HG03457 (cell line): ENCODE measurements around the gene SLC13A2.

ENCODE experiments used
- ATAC-seq: cut with Tn5 transposase; IDR thresholded peaks from one replicate; pipeline ENCODE4 v1.9.1; 2021; ENCODE audit warnings: moderate number of reproducible peaks; ENCODE audit not compliant: unreplicated experiment

SLC13A2 gene

GRCh38 chr17:28470266-28470913 lies 3.1 kb upstream of the SLC13A2 start:
- no peak for ATAC-seq

GRCh38 chr17:28470914-28471366 lies 2.5 kb upstream of the SLC13A2 start:
- no peak for ATAC-seq

GRCh38 chr17:28471531-28472342 lies 1.7 kb upstream of the SLC13A2 start:
- ATAC-seq = no peak

- no peak for ATAC-seq
These were observed 460 bp upstream of the SLC13A2 start for GRCh38 chr17:28472871-28473497.

- ATAC-seq = no peak
These were observed 677 bp downstream of the SLC13A2 start for GRCh38 chr17:28474111-28474531.

- no peak for ATAC-seq
These were observed 1.9 kb downstream of the SLC13A2 start for GRCh38 chr17:28475151-28475900.

- ATAC-seq = no peak
These were observed 2.8 kb downstream of the SLC13A2 start for GRCh38 chr17:28476076-28476865.

GRCh38 chr17:28477928-28478327 lies 4.5 kb downstream of the SLC13A2 start:
- no peak for ATAC-seq

- ATAC-seq = no peak
These were observed 5.5 kb downstream of the SLC13A2 start for GRCh38 chr17:28478712-28479615.

- no peak for ATAC-seq
These were observed 6.8 kb downstream of the SLC13A2 start for GRCh38 chr17:28480278-28480677.

- no peak for ATAC-seq
These were observed 7.5 kb downstream of the SLC13A2 start for GRCh38 chr17:28480799-28481571.

- no peak for ATAC-seq
These were observed 9.2 kb downstream of the SLC13A2 start for GRCh38 chr17:28482551-28483199.

- ATAC-seq = no peak
These were observed 10.9 kb downstream of the SLC13A2 start for GRCh38 chr17:28484296-28484695.

- ATAC-seq = no peak
These were observed 11.6 kb downstream of the SLC13A2 start for GRCh38 chr17:28485049-28485448.

- no peak for ATAC-seq
These were observed 14.6 kb downstream of the SLC13A2 start for GRCh38 chr17:28487881-28488532.

GRCh38 chr17:28488533-28489276 lies 15.3 kb downstream of the SLC13A2 start:
- no peak for ATAC-seq

- ATAC-seq = no peak
These were observed 17.8 kb downstream of the SLC13A2 start for GRCh38 chr17:28491286-28491685.
